GM19324 (cell line): ENCODE measurements around the gene FLYWCH1.
A peak's percentile ranks its signal among the peaks of the same experiment; 100 is the strongest.

Experiments used
- ATAC-seq: cut with Tn5 transposase; IDR thresholded peaks from one replicate; pipeline ENCODE4 v1.9.1; 2021; ENCODE audit warnings: mild to moderate bottlenecking, moderate library complexity; ENCODE audit not compliant: unreplicated experiment, low FRiP score

Gene FLYWCH1, protein sequence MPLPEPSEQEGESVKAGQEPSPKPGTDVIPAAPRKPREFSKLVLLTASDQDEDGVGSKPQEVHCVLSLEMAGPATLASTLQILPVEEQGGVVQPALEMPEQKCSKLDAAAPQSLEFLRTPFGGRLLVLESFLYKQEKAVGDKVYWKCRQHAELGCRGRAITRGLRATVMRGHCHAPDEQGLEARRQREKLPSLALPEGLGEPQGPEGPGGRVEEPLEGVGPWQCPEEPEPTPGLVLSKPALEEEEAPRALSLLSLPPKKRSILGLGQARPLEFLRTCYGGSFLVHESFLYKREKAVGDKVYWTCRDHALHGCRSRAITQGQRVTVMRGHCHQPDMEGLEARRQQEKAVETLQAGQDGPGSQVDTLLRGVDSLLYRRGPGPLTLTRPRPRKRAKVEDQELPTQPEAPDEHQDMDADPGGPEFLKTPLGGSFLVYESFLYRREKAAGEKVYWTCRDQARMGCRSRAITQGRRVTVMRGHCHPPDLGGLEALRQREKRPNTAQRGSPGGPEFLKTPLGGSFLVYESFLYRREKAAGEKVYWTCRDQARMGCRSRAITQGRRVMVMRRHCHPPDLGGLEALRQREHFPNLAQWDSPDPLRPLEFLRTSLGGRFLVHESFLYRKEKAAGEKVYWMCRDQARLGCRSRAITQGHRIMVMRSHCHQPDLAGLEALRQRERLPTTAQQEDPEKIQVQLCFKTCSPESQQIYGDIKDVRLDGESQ

DNA sequence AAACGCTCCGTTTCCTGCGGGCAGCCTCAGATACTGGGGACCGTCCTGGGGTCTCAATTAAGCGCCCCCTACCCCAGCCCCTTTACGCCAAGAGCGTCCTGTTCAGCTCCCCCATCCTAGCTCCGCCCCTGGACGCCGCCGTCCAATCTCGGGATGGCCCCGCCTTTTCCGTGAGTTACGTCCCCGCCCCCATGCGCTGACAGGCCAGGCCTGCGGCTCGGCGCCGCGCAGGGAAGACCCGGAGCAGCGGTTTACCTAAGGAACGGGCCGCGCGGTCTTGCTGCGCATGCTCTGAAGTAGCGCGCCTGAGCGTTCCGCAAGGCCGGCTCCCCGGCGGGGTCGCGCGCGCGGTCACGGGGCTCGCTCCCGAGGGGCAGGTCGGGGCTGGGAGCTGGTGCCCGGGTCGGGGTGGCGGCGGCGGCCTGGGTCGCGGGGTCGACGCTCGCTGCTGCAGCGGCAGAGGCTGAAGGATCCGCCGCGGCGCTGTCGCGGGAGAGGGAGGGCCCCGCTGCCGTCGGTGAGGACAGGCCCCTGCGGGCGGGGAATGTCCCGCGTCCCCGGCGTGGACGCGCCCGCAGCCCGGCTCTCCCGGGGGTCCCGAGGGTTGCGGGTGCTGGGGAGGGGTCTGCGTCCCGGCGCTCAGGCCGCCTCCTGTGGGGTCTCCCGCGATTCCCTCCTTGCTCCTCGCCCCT lies at the start of gene FLYWCH1:
Gene FLYWCH1 (plus strand): TSS at position 294 of the 692 bp plus-strand sequence. CDS start 17,755 bp downstream, outside the sequence.
- peak; percentile 89 for ATAC-seq

DNA sequence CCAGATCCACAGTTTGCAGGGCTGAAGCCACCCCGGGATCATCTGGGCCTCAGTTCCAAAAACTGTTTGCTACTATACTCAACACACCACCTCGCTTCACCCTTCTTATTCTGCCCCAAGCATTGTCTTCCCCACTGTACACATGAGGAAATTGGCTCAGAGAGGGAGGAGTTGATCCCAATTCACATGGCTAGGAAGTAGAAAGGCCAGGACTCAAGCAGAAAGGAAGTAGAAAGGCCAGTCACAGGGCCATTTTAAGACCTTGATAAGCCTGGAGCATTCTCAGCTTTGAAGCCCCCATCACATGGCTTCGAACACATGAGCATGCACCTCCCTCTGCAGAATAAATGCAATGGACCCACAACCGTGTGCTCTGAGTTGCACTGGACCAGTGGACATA lies 46.1 kb upstream of the FLYWCH1 start:
- ATAC-seq = no peak

GRCh38 chr16:2866431-2866830 lies 45.3 kb upstream of the FLYWCH1 start:
- no peak for ATAC-seq

DNA sequence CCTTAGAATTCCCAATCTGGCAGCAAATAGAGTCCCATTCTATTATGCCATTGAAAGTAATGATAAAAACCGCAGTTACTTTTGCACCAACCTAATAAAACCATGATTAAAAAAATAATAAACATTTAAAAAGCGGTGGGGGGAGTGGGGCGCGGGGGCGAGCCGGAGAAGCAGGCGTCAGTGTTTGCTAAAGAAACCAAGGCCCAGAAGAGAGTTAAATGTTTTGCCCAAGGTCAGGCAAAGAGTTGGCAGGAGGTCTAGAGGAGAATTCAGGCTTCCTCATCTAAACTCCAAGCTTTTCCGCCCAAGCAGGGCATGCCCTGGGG lies 44.1 kb upstream of the FLYWCH1 start:
- ATAC-seq = no peak

DNA sequence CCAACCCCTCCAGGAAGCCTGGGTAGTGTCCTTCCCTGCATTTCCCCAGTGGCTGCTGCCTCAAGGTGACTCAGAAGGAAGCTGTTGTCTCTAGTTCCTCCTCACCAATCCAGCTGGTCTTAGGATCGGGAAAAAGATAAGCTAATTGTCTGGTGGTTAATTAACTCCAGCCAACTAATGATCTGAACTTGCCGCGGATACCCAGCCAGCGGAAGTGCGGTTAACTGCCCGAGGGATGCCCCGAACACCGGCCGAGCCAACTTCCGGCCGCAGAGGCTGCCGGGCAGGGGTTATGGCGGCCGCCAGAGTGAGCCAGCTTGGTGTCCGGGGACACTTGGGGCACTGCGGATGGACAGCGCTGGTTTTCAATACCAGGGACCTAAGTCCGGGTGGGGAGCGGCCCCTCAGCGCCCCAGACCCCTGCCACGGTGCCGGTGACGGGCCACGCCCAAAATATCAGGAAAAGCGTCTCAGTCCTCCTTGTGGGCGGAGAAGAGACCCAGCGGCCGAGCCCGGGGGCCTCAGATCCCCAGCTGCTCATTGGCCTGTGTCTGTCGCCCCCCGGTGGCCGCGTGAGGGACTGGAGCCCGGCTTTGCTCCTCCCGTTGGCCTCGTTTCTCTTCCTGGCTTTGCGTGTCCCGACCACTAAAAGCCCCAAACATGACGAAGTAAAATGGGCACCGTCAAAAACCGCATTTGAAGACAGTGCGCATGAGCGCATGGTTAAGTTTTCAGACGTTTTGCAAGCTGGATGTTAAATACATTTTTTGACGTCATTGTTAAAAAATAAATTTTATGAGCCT lies 43.5 kb upstream of the FLYWCH1 start:
- ATAC-seq = peak; percentile 83

GRCh38 chr16:2871926-2872325 lies 39.8 kb upstream of the FLYWCH1 start:
- ATAC-seq = no peak

DNA sequence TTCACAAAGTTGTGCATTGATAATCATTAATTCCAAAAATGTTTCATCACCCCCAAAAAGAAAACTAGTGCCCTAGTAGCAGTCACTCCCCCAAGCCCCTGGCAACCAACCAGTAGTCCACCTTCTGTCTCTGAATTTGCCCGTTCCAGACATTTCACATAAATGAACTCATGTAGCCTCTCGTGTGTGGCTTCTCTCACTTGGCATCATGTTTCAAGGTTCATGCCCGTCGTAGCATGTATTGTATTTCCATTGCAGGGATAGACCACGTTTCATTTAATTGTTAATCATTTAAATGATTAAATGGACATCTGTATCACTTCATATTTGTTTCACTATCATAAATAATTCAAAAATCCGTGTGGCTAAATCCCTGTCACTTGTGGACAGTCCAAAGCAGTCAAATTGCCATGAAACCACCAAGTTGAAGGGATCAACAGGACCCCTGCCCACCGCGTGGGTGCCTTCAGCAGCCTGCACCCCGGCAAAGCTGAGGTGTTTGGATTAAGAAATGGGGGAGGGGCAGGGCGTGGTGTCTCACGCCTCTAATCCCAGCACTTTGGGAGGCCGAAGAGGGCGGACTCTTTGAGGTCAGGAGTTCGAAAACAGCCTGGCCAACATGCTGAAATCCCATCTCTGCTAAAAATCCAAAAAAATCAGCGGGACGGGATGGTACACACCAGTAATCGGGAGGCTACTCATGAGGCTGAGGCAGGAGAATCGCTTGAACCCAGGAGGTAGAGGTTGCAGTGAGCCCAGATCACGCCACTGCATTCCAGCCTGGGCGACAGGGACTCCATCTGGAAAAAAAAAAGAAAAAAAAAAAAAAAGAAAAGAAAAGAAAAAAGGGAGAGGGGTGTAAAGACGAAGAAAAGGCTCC lies 37.5 kb upstream of the FLYWCH1 start:
- no peak for ATAC-seq

GRCh38 chr16:2874912-2875362 lies 36.8 kb upstream of the FLYWCH1 start:
- ATAC-seq = peak; percentile 76

DNA sequence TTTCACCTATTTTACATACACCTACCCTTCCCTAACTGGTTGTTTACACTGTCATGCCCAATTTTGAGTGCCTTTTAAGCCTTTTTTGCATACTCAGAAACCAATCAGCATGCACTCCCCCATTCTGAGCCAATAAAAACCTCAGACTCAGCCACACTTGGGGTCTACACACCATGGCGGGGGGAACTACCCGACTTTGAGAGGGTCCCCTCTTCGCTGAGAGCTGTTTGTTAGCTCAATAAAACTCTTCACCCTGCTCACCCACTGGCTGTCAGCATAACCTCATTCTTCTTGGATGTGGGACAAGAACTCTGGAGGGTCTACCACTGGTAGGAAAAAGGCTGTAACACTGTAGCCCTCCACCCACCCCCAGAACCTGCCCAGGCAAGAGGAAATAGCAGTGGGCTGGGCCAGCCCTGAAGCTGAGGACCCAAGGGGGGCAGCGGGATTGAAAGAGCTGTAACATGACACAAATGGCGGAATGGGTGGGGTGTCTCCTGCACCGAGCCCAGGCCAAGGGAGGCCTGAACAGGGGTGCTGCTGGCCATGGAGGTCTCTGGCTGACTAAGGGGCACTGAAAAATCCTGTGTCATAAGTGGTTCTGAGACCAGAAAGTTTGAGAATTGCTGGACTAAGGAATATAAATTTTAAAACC lies 31.8 kb upstream of the FLYWCH1 start:
- ATAC-seq = no peak

GRCh38 chr16:2881783-2882649 lies 29.7 kb upstream of the FLYWCH1 start:
- peak; percentile 10 for ATAC-seq

DNA sequence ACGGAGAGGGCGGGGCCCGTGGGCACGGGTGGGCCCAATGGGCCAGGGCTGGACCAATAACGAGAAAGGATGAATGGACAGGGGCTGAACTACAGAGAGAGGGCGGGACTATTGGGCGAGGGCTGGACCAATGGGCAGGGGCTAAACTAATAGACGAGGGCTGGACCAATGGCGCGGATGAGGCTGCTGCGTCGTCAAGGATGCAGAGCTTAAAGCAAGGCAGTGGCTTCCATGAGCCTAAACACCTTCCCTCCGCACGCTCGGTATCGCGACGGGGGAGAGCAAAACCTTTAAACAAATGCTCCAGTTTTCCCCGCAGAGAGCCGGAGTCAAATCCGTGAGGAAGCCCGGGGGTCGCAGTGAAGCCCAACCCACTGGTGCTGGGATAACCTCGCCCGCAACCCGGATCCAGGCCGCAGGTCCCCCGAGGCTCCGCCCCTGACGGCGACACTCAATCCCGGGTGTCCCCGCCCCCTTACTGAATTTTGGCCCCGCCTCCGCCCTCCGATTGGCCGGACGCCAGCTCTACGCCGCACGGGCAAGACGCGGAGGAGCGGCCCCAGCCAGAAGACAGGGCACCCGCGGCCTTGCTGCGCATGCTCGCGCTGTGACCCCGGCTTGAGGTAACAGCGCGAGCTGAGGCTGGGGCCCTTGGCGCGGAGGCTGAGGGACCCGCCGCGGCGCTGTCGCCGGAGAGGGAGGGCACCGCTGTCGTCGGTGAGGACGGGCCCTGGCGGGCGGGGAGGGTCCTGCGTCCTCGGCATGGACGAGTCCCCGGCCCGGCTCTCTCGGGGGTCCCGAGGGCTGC lies 28.9 kb upstream of the FLYWCH1 start, which contains the start of gene FLYWCH2:
Gene FLYWCH2 (plus strand): TSS at position 566 of the 808 bp plus-strand sequence. CDS start 13,235 bp downstream, outside the sequence.
- ATAC-seq = peak; percentile 91

DNA sequence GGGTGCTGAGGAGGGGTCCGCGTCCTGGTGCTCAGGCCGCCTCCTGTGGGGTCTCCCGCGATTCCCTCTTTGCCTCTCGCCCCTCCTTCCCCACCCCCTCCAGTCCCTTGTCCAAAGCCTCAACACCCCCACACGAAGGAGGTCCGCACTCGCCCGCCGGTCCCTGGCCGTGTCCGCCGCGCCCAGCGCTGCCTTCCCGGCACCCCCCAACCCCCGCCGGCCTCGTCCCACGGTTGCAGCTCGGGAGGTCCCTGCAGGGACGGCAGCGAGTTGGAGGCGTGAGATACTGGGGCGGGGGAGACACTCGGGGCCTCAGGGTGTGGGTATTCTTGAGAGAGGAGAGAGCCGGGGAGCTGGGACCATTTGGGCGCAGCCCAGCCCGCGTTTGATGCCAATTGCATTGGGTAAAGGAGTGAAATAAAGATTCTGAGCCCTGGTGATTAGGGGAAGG lies 28.2 kb upstream of the FLYWCH1 start:
- no peak for ATAC-seq

GRCh38 chr16:2884041-2884451 lies 27.7 kb upstream of the FLYWCH1 start:
- no peak for ATAC-seq

DNA sequence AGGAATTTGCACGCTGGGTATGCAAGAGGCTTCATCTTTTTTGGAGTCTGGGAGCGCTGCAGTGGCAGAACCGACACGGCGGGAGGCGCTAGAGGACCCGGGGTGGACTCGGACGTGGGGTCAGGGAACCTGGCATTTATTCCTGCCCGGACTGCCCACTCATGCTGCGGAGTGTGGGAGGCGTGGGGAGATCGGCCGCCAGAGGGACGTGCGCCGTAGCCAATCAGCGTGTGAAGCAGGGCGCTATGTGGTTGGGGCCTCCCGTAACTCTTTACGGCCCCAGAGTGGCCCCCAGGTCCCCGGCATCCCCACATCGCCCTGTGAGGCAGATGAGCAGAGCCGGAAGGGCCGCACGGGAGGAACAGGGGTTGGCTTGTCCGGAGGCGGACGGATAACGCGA lies 17.5 kb upstream of the FLYWCH1 start:
- ATAC-seq = no peak

- no peak for ATAC-seq
These were observed 15.9 kb upstream of the FLYWCH1 start for GRCh38 chr16:2895813-2896212.

DNA sequence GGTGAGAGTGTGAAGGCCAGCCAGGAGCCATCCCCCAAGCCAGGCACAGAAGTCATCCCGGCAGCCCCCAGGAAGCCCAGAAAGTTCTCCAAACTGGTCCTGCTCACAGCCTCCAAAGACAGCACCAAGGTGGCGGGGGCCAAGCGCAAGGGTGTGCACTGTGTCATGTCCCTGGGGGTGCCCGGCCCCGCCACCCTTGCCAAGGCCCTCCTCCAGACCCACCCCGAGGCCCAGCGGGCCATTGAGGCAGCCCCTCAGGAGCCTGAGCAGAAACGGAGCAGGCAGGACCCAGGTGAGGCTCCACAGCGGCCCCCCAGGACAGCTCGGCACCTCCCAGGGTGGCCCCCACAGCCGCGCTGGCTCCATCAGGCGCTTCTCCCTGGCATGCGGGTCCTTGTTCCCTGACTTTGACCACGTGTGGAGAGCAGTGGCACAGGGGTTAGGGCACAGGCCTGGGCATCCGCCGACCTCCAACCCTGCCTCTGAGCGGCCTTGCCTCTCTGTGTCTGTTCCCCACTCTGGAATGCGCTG lies 15.2 kb upstream of the FLYWCH1 start:
- no peak for ATAC-seq

- no peak for ATAC-seq
These were observed 14.6 kb upstream of the FLYWCH1 start for GRCh38 chr16:2897110-2897509.
